HUES48 (cell line): ENCODE measurements around the gene NQO2.
"Not testable (repeated sequence)": the region's sequence is repeated elsewhere in the genome, so short reads cannot be mapped to it uniquely, and the experiment has no call there.

Source experiments
- H3K27ac ChIP-seq: one replicate; pipeline ENCODE4 v1.7.0; 2013; ENCODE audit warnings: low read depth, low read length, inconsistent platforms
- H3K27me3 ChIP-seq: 2 replicates; pipeline ENCODE4 v1.6.1; 2013; ENCODE audit warnings: mild to moderate bottlenecking, low read length; ENCODE audit not compliant: control insufficient read depth, insufficient read depth
- H3K36me3 ChIP-seq: 2 replicates; pipeline ENCODE4 v1.6.1; 2013; ENCODE audit warnings: low read length; ENCODE audit not compliant: control insufficient read depth, insufficient read depth
- H3K4me1 ChIP-seq: 2 replicates; pipeline ENCODE4 v1.6.1; 2013; ENCODE audit warnings: mild to moderate bottlenecking, low read length; ENCODE audit not compliant: control insufficient read depth, insufficient read depth
- H3K4me3 ChIP-seq: 2 replicates; pipeline ENCODE4 v1.5.1; 2013; ENCODE audit warnings: mild to moderate bottlenecking, low read depth, low read length
- H3K9ac ChIP-seq: 2 replicates; pipeline ENCODE4 v1.6.1; 2013; ENCODE audit warnings: mild to moderate bottlenecking, low read depth, low read length, moderate library complexity
- H3K9me3 ChIP-seq: 2 replicates; pipeline ENCODE4 v1.6.1; 2013; ENCODE audit warnings: low read length; ENCODE audit not compliant: control insufficient read depth, insufficient read depth

Gene NQO2

DNA sequence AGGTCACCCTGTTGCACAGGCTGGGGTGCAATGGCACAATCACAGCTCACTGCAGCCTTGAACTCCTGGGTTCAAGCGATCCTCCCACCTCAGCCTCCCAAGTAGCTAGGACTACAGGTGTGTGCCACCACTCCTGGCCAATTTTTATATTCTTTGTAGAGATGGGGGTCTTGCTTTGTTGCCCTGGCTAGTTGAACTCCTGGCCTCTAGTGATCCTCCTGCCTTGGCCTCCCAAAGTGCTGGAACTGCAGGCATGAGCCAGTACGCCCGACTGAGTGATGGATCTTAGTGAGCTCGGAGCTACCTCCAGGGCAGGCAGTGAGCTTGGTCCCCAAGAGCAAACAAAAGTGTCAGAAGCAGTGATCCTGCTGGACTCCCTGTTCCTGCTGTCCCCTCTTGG lies 48.3 kb downstream of the NQO2 start:
- H3K9ac ChIP-seq, H3K36me3 ChIP-seq, H3K4me3 ChIP-seq, H3K27me3 ChIP-seq, H3K4me1 ChIP-seq, H3K27ac ChIP-seq, H3K9me3 ChIP-seq: not testable (repeated sequence)

DNA sequence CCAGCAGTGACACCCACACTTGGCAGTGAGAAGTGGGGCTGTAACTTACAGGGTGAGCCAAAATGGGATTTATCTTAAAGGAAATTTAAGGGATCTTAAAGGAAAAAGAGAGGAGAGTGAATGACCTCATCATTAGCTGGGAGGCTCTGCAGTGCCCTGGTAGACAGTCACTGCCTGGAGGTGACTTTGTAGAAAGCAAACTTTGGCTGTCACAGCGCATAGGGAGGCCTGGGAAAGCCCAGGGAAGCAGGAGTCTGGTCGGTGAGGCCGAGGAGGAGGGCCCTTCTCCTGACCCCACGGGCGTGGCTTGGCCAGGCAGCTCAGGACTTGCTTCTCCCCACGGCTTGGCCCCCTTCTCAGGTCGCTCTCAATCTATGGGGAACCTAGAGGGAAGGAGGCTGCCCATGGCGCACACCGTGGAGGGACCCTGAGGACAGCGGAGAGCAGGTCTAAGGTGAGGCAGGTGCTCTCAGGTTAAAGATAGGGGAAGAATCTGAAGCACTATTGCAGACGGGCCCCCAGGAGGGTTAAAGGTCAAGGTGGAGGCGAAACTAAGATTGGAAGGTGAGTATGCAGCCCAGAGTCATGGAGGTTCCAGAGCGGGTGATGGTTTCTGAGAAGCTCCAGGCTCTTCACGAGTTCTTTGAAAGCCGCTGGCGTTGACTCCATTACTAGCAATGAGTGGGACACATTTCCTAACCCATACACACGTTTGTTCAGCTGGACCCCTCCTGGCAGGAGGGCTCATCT lies 53.0 kb downstream of the NQO2 start:
- Histone ChIP-seq H3K27ac (no peak overlapping the region), H3K9me3 (no peaks in the 10 kb centered on the region), H3K27me3 (0 out of 2 replicates have a peak, but pooled peaks cover 5% of the 10 kb centered on the region), H3K9ac (no peak overlapping the region), H3K36me3 (no peaks in the 10 kb centered on the region), H3K4me1 (peaks cover 16% of the 10 kb centered on the region), H3K4me3 (peak overlapping the region; percentile 56)

DNA sequence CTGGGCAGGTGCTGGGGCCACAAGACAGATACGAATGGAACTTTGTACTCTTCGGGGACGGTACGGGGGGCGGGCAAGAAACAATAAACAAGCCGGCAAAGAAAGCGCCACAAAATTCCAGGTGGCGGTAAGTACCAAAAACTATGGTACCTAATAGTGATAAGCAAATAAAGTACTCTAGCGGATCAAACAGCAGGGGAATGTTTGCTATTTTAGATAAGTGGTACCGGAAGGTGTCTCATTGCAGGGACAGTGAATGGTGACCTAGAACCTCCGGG lies 53.5 kb downstream of the NQO2 start:
- Histone ChIP-seq H3K9ac (no peak overlapping the region), H3K4me1 (peaks cover 16% of the 10 kb centered on the region), H3K36me3 (no peaks in the 10 kb centered on the region), H3K4me3 (peak overlapping the region; percentile 56), H3K27me3 (0 out of 2 replicates have a peak, but pooled peaks cover 5% of the 10 kb centered on the region), H3K9me3 (no peaks in the 10 kb centered on the region), H3K27ac (peak overlapping the region; percentile 68)

DNA sequence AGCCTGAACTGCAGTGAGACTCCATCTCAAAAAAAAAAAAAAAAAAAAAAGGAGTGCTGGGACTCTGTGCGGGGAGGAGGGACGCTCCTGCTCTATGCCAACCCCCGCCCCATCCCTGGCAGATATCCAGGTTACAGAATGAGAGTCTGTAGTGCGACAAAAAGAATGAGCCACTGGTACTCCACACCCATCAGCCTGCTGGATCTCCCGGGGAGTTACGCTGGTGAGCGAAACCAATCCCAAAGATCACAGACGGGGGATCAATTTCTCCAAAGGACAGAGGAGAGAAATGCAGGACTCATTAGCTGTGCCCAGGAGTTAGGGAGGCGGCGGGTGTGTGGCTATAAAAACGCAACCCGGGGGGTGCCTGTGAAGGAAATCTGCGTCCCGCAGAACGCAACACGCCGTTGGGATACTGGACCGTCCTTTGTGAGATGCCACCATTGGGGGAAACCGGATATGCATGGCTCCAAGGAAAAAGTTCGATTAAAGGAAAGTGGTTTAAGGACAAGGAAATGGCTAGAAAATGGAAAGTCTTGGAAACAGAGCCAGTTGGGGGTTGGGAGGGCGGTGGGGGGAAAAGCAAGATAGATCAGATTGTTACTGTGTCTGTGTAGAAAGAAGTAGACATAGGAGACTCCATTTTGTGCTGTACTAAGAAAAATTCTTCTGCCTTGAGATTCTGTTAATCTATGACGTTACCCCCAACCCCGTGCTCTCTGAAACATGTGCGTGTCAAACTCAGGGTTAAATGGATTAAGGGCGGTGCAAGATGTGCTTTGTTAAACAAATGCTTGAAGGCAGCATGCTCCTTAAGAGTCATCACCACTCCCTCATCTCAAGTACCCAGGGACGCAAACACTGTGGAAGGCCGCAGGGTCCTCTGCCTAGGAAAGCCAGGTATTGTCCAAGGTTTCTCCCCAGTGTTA lies 54.8 kb downstream of the NQO2 start:
- not testable (repeated sequence) for H3K36me3 ChIP-seq

DNA sequence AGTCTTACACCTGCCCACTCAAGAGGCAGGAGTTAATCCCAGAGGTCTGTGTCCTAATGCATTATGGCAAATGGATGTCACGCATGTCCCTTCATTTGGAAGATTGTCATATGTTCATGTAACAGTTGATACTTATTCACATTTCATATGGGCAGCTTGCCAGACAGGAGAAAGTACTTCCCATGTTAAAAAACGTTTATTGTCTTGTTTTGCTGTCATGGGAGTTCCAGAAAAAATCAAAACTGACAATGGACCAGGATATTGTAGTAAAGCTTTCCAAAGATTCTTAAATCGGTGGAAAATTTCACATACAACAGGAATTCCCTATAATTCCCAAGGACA lies 55.4 kb downstream of the NQO2 start:
- H3K9me3 ChIP-seq, H3K36me3 ChIP-seq, H3K9ac ChIP-seq, H3K27me3 ChIP-seq: not testable (repeated sequence)
- Histone ChIP-seq H3K4me3 (peak overlapping the region; percentile 56), H3K27ac (peak overlapping the region; percentile 81), H3K4me1 (peaks cover 16% of the 10 kb centered on the region)

More for the DNA sequence above, 54.8 kb downstream of the NQO2 start:
- not testable (repeated sequence) for H3K27me3 ChIP-seq, H3K9me3 ChIP-seq
- Histone ChIP-seq H3K4me1 (peaks cover 16% of the 10 kb centered on the region), H3K27ac (peak overlapping the region; percentile 81), H3K4me3 (peak overlapping the region; percentile 56), H3K9ac (peak overlapping the region; percentile 70)

DNA sequence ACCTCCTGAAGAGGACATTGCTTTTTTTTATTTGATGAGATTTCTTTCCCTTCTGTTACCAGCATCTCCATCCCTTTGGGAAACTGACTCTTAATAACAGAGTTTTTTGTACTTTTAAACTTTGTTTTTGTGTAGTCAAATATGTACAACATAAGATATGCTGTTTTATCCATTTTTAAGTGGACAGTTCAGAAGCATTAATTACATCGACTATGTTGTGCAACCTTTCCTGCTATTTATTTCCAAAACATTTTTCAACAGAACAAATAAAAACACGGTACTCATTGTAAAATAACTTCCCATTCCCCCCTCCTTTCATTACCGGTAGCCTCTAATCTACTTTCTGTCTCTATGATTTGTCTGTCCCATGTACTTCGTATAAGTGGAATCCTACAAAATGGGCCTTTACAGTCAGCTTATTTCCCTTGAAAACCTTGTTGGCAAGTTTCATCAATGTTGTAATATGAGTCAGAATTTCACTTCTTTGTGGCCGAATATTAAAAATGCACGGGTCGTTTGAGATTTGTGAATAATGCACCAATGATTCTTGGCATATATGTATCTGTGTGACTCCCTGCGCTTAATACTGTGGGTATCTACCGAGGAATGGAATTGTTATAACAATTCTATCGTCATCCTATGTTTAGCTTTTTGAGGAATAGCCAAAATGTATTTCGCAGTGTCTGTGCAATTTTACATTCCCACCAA lies 57.5 kb downstream of the NQO2 start:
- Histone ChIP-seq H3K9ac (no peak overlapping the region), H3K4me3 (no peak overlapping the region), H3K36me3 (no peaks in the 10 kb centered on the region), H3K27me3 (0 out of 2 replicates have a peak, but pooled peaks cover 5% of the 10 kb centered on the region), H3K9me3 (no peaks in the 10 kb centered on the region), H3K27ac (no peak overlapping the region), H3K4me1 (peaks cover 16% of the 10 kb centered on the region)

DNA sequence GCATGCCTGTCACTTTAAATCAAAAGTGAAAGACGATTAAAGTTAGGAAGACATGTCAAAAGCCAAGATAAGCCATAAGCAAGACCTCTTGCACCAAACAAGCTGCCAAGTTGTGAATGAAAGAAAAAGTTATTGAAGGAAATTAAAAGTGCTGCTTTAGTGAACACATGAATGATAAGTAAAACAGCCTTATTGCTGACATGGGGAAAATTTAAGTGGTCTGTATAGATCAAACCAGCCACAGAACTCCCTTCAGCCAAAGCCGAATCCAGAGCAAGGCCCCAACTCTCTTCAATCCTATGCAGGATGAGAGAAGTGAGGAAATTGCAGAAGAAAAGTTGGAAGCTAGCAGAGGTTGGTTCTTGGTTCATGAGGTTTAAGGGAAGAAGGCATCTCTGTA lies 59.3 kb downstream of the NQO2 start:
- H3K36me3 ChIP-seq, result no peaks in the 10 kb centered on the region

DNA sequence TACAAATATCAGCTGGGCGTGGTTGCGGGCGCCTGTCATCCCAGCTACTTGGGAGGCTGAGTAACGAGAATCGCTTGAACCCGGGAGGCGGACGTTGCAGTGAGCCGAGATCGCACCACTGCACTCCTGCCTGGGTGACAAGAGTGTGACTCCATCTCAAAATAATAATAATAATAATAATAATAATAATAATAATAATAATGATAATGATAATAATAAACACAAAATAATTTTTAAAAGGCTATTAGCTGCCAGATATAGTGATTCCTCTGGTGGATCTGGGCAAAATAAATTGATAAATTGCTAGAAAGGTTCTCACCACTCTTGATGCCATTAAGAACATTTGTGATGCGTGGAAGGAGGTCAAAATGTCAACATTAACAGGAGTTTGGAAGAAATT lies 60.4 kb downstream of the NQO2 start:
- H3K4me1 ChIP-seq, H3K27me3 ChIP-seq, H3K4me3 ChIP-seq, H3K27ac ChIP-seq, H3K36me3 ChIP-seq, H3K9me3 ChIP-seq, H3K9ac ChIP-seq: not testable (repeated sequence)

More for the DNA sequence above, 59.3 kb downstream of the NQO2 start:
- no peak overlapping the region for H3K27ac ChIP-seq
- no peak overlapping the region for H3K9ac ChIP-seq
- H3K4me1 ChIP-seq, result peaks cover 16% of the 10 kb centered on the region
- no peaks in the 10 kb centered on the region for H3K27me3 ChIP-seq
- no peaks in the 10 kb centered on the region for H3K9me3 ChIP-seq
- no peak overlapping the region for H3K4me3 ChIP-seq

DNA sequence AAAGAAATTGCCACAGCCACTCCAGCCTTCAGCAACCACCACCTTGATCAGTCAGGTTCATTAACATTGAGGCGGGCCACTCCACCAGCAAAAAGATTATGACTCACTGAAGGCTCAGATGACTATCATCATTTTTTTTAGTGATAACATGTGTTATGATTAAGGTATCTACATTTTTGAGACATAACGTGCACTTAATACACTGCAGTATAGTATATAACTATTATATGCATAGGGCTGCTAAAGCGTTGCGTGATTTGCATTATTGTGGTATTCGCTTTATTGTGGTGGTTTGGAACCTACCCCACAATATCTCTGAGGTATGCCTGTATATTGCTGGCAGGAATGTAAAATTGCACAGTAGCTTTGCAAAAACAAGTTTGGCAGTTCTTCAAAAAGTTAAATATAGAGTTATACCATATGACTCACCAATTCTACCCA lies 61.8 kb downstream of the NQO2 start:
- no peaks in the 10 kb centered on the region for H3K9me3 ChIP-seq
- H3K4me3 ChIP-seq, result no peak overlapping the region
- H3K4me1 ChIP-seq, result no peaks in the 10 kb centered on the region
- no peak overlapping the region for H3K9ac ChIP-seq
- no peaks in the 10 kb centered on the region for H3K27me3 ChIP-seq
- no peaks in the 10 kb centered on the region for H3K36me3 ChIP-seq
- no peak overlapping the region for H3K27ac ChIP-seq

DNA sequence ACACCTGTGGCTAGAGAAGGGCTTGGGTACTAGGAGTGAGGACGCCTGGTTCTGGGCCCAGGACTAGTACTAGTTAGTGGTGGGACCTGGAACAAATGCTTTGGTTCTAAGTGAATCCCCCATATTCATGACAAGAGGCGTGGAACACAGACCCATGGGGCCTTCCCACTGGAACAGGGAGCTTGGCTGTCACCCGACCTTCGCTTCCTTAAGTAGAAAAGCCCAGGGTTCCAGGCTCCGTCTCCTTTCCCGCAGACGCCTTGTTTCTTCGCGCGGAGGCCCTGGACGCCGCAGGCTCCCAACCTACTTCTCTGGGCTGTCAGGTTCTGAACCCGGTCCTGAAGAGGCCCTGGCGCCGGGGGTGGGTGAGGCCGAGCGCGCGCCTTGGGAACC lies 63.6 kb downstream of the NQO2 start:
- peak overlapping the region; percentile 89 for H3K4me3 ChIP-seq
- not testable (repeated sequence) for H3K27ac ChIP-seq, H3K9me3 ChIP-seq, H3K4me1 ChIP-seq, H3K36me3 ChIP-seq, H3K9ac ChIP-seq, H3K27me3 ChIP-seq
